Suppressor macrophage (primary cell): ENCODE measurements around the gene HIBCH.
A peak's percentile ranks its signal among the peaks of the same experiment; 100 is the strongest.
"Not testable (repeated sequence)": the region's sequence is repeated elsewhere in the genome, so short reads cannot be mapped to it uniquely, and the experiment has no call there.

Experiments
- DNase-seq, 4 experiments: peaks; one replicate each; pipeline ENCODE4 v3.0.0-alpha.2; 2020 to 2022

The HIBCH gene

GRCh38 chr2:190235101-190235500 is 84.5 kb downstream of the HIBCH start:
- DNase-seq = no peak

DNA sequence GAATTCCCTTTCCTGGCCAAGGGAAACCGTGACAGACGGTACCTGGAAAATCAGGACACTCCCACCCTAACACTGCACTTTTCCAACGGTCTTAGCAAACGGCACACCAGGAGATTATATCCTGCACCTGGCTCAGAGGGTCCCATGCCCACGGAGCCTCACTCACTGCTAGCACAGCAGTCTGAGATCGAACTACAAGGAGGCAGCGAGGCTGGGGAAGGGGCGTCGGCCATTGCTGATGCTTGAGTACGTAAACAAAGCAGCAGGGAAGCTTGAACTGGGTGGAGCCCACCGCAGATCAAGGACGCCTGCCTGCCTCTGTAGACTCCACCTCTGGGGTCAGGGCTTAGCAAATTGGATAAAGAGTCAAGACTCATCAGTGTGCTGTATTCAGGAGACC is 95.6 kb downstream of the HIBCH start:
- not testable (repeated sequence) for DNase-seq

GRCh38 chr2:190222745-190223144 is 96.9 kb downstream of the HIBCH start:
- not testable (repeated sequence) for DNase-seq

- no peak for DNase-seq
Observed at GRCh38 chr2:190221429-190221828, 98.2 kb downstream of the HIBCH start.

DNA sequence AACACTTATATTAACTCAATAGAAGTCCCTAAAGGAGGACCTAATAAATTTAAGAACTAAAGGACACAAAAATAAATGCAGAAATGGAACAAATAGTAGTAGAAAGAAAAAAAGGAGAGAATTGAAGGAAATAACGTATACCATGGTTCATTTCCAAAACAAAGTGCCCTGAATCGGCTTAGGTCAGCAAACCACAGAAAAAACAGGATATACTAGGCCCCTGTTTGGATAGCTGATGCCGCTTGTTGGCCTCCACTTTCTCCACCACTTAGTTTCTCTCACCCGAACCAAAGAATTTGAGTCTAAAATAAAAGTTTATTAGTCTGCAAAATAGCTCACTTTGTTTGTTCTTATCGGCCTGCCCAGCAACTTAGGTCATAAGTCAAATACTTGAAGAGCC is 100.4 kb downstream of the HIBCH start:
- no peak for DNase-seq

- no peak for DNase-seq
Observed at GRCh38 chr2:190217616-190218015, 102.0 kb downstream of the HIBCH start.

DNA sequence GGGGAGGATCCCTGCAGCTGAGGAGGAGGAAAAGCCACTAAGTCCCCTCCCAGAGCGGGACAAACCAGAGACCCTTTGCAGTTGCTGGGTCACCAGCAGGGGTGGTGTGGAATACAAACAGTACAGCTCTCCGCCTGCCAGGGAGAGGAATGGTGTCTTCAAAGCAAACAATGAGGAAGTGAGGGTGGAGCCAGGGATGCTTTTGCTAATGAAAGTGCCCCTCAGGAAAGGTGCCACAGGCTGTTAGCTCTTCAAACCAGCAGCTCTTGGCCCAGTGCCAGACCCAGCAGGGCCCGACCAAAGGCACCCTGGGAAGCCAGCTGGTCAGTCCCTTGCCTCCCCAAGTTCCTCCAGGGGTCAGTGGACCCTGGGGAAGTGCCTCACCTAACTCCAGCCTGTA is 102.8 kb downstream of the HIBCH start:
- DNase-seq = peak in 3 of 4 experiments; percentile 2 to 25 (median 22)

DNA sequence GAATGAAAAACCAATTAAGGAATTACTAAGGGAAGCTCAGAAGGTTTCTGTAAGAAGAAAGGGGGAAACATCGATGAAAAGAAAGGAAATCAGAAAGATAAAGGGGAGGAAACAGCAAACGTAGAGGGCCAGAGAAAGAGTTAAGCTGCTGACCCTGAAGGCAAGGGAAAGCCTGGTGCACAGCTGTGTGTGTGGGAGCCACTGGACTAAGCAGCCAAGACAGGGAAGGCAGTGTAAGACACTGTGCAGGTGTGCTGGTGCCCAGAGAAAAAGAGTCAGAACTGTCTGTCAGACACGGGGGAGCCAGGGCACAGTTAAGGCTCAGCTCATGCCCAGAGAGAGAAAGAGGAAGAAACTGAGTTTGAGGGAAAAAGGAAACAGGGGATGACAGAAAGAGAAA is 104.0 kb downstream of the HIBCH start:
- no peak for DNase-seq

GRCh38 chr2:190214426-190215194 is 105.0 kb downstream of the HIBCH start:
- DNase-seq = no peak

DNA sequence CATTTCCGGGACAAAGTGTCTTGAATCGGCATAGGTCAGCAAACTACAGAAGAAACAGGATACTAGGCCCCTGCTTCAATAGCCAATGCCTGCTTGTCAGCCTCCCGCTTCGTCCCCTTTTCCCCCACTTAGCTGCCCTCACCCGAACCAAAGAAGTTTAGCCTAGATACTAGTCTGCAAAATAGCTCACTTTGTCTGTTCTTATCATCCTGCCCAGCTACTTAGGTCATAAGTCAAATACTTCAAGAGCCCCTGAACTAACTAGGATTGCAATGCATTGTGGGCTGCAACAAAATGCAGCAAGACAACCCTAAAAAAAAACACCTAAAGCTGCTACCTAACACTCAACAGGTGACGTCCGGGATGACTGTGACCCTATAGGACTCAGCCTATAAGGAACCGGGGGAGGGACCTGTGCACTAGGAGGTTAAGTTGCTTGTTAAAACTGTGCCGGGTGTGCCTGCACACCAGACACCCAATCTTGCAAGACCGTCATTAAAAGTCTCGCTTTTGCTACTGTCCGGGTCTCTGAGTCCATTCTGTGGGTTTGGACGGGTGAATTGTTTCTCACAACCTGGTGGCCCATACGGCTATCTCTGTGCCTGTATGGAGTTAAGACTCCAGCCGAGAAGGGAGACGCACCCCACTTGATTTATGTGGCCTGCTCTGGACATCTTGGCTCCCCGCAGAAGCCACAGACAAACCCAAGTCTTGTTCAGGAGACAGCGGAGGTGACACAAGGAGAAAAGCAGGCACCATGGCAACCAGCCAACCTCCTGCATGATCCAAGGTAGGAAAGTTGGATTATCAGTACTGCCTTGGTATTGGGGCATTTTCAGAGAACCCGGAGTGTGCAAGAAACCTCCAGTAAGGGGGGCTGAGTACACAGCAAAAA is 105.9 kb downstream of the HIBCH start:
- no peak for DNase-seq

DNA sequence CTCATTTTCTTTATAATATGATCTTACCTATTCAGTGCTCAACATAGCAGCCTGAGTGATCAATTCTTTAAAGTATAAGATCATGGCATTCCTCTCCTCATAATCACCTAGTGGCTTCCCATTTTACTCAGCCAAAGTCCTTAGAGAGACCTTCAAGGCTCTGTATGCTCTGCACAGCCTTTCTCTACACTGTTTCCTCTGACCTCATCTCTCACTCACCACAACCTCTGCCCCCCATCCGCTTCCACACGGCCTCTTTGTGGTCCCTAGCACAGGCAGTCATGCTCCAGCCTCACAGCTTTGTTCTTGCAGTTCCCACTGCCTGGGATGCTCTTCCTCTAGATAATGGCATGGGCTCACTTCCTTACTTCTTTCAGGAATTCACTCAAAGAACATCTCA is 109.2 kb downstream of the HIBCH start:
- DNase-seq = no peak

- no peak for DNase-seq
Observed at GRCh38 chr2:190209559-190209958, 110.1 kb downstream of the HIBCH start.

GRCh38 chr2:190207930-190208329 is 111.7 kb downstream of the HIBCH start:
- DNase-seq = no peak

DNA sequence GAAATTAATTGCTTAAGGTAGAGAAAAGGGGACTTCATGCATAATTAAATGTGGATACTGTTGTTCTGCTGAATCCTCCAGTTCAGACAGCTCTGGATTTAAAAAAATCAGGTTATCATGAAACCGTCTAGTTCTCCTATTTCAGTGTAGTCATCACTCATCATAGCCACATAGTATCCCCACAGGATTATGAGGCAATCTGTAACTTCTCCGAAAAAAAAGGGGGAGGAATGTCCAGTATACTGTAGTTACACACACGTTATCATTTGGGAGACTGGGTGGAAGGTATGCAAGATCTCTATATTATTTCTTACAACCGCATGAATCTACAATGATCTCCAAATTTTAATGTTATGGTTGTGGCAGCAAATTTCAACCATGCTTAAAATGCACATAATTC is 114.0 kb downstream of the HIBCH start:
- DNase-seq = no peak

DNA sequence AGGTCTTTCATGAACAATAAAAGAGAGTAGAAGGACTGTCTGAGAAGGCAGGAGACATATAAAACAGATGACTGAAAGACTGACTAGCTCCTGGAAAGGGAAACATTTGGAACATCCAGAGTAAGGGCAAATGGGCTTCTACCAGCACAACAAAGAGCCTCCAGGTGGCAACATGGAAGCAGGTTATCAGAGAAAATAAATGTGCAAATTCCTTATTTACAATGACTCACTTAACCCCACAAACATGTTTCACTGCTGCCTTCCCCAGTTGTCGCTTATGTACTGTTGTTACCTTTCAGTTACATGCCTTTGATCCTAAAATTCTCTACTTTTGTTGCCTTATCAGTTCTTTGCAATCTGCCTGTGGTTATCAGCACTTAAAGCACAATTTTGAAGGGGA is 117.0 kb downstream of the HIBCH start:
- DNase-seq = no peak

GRCh38 chr2:190202018-190202417 is 117.6 kb downstream of the HIBCH start:
- no peak for DNase-seq

- DNase-seq = no peak
Observed at GRCh38 chr2:190200603-190201002, 119.0 kb downstream of the HIBCH start.

DNA sequence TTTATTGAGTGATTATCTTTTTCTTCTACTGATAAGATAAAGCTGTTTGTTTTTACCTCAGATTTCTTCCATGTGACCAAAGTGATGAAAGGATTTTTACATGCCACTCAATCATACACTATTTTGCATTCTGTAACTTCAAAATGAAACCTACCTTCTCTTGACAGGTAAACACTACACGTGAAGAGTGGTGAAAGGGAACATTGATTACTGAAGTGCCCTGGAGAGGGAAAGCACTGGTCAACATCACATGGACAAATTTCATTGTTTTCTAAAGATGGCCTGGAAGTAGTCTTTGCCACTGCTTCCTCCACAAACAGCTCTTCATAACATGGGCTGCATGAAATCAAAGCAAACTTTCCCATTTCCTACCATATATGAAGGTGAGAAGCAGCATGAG is 120.1 kb downstream of the HIBCH start:
- no peak for DNase-seq

- no peak for DNase-seq
Observed at GRCh38 chr2:190199109-190199508, 120.5 kb downstream of the HIBCH start.

DNA sequence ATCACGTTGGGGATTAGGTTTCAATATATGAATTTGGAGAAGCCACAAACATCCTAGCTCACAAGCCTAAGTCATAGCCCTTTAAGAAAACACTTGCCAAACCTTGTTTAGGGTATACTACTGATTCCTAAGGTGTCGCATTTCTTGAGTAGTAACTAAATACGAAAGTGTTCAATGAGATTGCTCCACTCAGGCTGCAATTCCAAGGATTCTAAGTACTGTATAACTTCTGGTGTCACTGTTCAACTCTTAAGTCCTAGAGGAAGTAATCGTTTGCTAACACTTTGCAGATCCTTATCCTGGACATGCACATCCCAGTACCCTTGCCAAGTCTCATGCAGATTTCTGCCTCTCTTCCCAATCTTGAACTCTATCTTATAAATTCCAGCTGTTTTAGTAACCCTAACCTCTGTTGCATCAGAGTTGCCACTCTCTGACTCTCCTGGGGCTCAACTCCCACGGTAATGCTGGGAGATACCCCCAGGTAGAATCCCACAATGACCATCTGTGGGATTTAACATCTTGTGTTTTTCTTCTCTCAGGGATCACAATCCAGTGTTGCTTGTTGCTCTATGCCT is 122.4 kb downstream of the HIBCH start:
- no peak for DNase-seq

DNA sequence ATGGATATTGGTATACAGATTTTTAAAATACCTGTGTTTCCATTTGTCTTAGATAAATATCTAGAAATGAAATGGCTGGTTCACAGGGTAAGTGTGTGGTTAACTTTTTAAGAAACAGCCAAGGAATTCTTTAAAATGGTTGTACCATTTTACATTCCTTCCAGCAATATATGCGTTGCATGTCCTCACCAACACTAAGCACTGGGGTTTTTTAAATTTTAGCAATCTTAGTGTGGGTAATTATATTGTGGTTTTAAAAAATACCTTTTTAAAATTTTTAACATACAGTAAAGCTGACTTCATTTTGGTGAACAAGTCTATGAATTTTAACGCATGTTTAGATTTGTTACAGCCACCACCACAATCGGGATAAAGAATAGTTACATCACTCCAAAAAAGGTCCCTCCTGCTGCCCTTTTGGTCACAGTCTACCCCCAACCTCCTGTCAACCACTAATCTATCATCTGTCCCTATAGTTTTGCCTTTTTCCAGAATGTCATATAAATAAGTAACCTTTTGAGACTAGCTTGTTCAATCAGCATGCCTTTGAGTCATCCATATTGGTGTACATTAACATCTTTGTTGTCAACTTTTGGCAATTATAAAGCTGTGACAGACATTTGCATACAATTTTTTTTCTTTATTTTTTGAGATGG is 129.0 kb downstream of the HIBCH start:
- no peak for DNase-seq

DNA sequence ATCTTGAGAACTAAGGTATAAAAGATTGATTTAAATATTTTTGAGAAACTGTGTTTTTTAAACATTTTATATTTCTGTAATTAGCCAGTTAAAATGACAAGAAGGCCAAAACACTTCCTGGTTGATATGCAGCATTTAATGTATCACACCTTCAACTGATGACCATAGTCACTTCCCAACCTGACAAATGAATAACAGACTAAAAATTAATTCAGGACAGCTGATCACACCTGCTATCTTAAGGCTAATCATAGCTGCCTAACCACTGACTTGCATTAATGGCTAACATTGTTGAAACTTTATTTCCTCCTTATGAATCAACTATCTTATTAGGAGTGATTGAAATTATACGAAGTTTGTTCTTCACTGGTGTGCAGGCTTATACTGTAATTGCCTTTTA is 131.3 kb downstream of the HIBCH start:
- DNase-seq = no peak

GRCh38 chr2:190186238-190186637 is 133.4 kb downstream of the HIBCH start:
- no peak for DNase-seq
